Skeletal muscle tissue (tissue), 4 donors: Measurements from ENCODE around the gene SLC16A1. TPM values are rescaled to one million over a fixed set of nuclear protein-coding genes. Genes with fewer than 3 reads are reported as not detected.
"Not testable (repeated sequence)": the region's sequence is repeated elsewhere in the genome, so short reads cannot be mapped to it uniquely, and the experiment has no call there.

Source experiments
- H3K27ac ChIP-seq: one replicate; pipeline ENCODE4 v1.7.0; 2013; ENCODE audit warnings: mild to moderate bottlenecking, low read depth, low read length, inconsistent platforms
- H3K27me3 ChIP-seq, 3 donors: one replicate each; pipeline ENCODE4 v1.7.0; 2013; ENCODE audit warnings: low read length in 3 of 3; ENCODE audit not compliant: control insufficient read depth in 3 of 3, insufficient read depth in 3 of 3
- H3K36me3 ChIP-seq, 3 donors: one replicate each; pipeline ENCODE4 v1.7.0; 2013; ENCODE audit warnings: low read length in 3 of 3; ENCODE audit not compliant: control insufficient read depth in 3 of 3, insufficient read depth in 3 of 3
- H3K4me1 ChIP-seq, 3 donors: one replicate each; pipeline ENCODE4 v1.7.0; 2013; ENCODE audit warnings: low read length in 3 of 3, mild to moderate bottlenecking in 3 of 3; ENCODE audit not compliant: control insufficient read depth in 3 of 3, insufficient read depth in 3 of 3
- H3K4me3 ChIP-seq, 3 donors: one replicate each; pipeline ENCODE4 v1.7.0; 2013; ENCODE audit warnings: low read length in 3 of 3
- H3K9ac ChIP-seq, 3 donors: one replicate each; pipeline ENCODE4 v1.7.0; 2013; ENCODE audit warnings: low read length in 3 of 3, mild to moderate bottlenecking in 3 of 3, moderate library complexity in 2 of 3, low read depth in 1 of 3
- H3K9me3 ChIP-seq, 3 donors: one replicate each; pipeline ENCODE4 v1.7.0; 2013; ENCODE audit warnings: low read length in 3 of 3; ENCODE audit not compliant: control insufficient read depth in 3 of 3
- total RNA-seq: library from RNA; depleted of rRNA; stranded (reverse); fragments of >200 nt; gene quantifications from one replicate; pipeline ENCODE4 v1.2.3, GENCODE V29; 2014
- donor health status: Osteomylitis.

The SLC16A1 gene
- total RNA-seq, 1 donor from 2014 or later: 40.2 TPM

- Histone ChIP-seq H3K36me3 (no peaks in the 10 kb centered on the region), H3K27ac (peak overlapping the region; percentile 81), H3K9ac (no peak overlapping the region), H3K4me3 (no peak overlapping the region), H3K9me3 (no peaks in the 10 kb centered on the region), H3K4me1 (peaks cover 15 to 26% (median 18%) of the 10 kb centered on the region in 3 donors), H3K27me3 (no peaks in the 10 kb centered on the region)
Measured at GRCh38 chr1:112991402-112992120, 35.6 kb upstream of the SLC16A1 start.

DNA sequence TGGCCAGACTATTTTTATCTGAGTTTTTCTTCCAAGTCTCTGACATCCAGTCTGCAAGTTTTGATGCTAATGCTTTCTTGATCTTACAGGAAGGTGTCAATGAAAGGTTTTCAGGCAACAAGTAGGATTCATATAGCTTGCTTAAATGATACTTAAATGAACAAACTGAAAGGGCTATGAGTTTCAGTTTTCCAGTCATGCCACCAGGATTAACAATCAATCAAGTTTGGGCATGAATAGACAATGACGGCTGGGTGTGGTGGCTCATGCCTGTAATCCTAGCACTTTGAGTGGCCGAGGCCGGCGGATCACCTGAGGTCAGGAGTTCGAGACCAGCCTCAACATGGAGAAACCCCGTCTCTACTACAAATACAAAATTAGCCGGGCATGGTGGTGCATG is 34.3 kb upstream of the SLC16A1 start:
- Histone ChIP-seq H3K4me3 (no peak overlapping the region), H3K27me3 (no peaks in the 10 kb centered on the region), H3K9me3 (no peaks in the 10 kb centered on the region), H3K9ac (no peak overlapping the region), H3K36me3 (no peaks in the 10 kb centered on the region), H3K27ac (no peak overlapping the region), H3K4me1 (peaks cover 15 to 37% (median 26%) of the 10 kb centered on the region in 3 donors)

DNA sequence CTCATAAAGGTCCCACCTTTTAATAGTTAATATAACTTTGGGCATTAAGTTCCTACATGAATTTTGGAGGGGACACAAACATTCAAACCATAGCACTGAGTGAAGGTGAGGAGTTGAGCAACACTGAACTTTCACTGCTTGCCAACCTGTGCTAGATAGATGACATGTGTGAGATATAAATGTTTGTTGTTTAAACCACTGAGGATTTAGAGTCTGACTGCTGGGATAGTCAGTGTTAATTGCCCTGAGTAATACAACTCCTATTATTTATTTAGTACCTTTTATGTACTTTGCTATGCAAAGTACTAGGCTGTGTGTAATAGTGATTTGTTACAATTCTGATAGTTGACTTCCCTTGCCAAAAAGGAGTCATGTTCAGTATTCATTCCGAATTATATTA is 32.4 kb upstream of the SLC16A1 start:
- H3K9me3 ChIP-seq: no peaks in the 10 kb centered on the region
- H3K4me3 ChIP-seq: no peak overlapping the region
- H3K27ac ChIP-seq: peak overlapping the region; percentile 52
- H3K9ac ChIP-seq: no peak overlapping the region
- no peaks in the 10 kb centered on the region for H3K36me3 ChIP-seq
- peaks cover 15 to 40% (median 33%) of the 10 kb centered on the region in 3 donors for H3K4me1 ChIP-seq
- H3K27me3 ChIP-seq: no peaks in the 10 kb centered on the region

- Histone ChIP-seq H3K4me3 (no peak overlapping the region), H3K4me1 (peaks cover 16 to 47% (median 33%) of the 10 kb centered on the region in 3 donors)
Measured at GRCh38 chr1:112985123-112985522, 29.1 kb upstream of the SLC16A1 start.

DNA sequence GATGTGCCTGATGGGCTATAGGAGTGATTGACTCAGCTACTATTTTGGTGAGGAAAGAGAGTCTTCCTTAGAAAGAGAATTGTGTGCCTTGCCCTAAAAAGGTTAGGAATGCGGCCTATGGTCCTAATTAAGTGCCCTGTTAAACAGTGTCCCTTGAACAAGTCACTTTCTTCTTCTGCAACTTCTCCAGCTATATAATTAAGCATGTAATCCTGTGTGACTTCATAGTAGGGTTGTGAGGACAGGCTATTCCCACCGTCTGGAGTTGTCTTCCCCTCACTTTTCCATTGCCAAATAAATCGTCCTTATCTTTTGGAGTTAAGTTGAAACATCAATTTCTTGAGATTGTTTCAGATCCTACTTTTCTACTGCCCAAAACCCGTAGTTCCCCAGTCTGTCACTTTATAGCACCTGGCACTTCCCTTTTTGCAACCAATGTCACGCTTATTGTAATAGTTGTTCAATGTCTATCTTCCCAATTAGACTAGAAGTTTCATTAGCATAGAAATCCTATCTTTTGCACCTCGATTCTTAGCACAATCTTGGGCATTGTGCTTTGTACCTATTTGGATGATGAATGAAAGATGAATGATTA is 27.6 kb upstream of the SLC16A1 start:
- peaks cover 16 to 43% (median 32%) of the 10 kb centered on the region in 3 donors for H3K4me1 ChIP-seq
- H3K9me3 ChIP-seq: no peaks in the 10 kb centered on the region
- H3K4me3 ChIP-seq: no peak overlapping the region
- no peaks in the 10 kb centered on the region for H3K27me3 ChIP-seq
- no peaks in the 10 kb centered on the region for H3K36me3 ChIP-seq
- peak overlapping the region; percentile 82 for H3K27ac ChIP-seq
- peak overlapping the region in 1 of 3 donors; percentile 66 for H3K9ac ChIP-seq

More at GRCh38 chr1:112985123-112985522, 29.1 kb upstream of the SLC16A1 start:
- Histone ChIP-seq H3K27ac (peak overlapping the region; percentile 38), H3K36me3 (no peaks in the 10 kb centered on the region), H3K9me3 (no peaks in the 10 kb centered on the region), H3K9ac (no peak overlapping the region), H3K27me3 (no peaks in the 10 kb centered on the region)

DNA sequence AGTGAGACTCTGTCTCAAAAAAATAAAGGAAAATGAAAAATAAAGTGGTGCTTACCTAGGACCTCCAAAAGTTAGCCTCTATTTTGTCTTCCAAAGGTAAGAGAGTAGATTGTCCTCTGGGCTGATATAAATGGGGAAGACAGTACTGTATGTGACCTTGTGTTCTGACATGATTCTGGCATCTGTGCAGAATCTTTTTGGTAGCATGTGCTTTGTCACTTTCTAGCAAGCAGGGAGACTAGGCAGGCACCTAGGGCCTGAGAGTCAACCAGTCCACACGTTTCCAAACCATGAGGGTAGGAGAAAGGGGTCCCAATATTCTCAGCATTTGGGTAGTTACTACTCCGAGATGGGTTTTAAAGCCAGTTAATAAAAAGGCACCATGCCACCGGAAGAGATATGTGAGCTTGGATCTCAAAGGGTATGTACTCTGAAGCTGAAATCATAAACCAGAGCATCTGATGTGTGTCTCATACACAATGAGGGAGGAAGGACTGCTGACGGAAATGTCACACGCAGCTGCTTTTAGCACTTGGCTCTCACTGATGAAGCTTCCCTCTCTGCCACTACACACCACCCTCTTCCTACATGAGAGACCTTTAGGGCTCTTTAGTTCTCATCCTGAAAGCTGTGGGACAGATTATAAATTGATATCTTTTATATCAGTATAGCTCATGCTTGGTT is 27.0 kb upstream of the SLC16A1 start:
- Histone ChIP-seq H3K4me1 (peaks cover 16 to 39% (median 29%) of the 10 kb centered on the region in 3 donors), H3K4me3 (no peak overlapping the region), H3K27ac (peak overlapping the region; percentile 82), H3K9ac (peak overlapping the region in 1 of 3 donors; percentile 66), H3K36me3 (no peaks in the 10 kb centered on the region), H3K27me3 (no peaks in the 10 kb centered on the region), H3K9me3 (no peaks in the 10 kb centered on the region)

DNA sequence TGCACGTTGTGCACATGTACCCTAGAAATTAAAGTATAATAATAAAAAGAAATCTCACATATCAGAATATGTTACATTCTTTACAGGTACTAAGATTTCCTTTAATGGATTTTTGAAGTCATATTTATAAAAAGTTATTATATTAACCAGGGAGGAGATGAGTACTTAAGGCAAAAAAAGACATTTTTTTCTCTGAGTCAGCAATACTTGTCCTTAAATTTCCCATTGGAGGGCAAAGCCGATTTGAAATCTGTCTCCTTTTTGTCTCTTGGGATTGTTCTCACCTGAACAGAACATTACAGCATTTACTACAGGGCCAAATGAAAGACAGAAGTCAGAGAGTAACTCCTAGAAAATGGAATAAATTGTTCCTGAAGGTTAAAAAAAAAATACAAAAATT is 26.3 kb upstream of the SLC16A1 start:
- Histone ChIP-seq H3K27ac (peak overlapping the region; percentile 82), H3K9ac (peak overlapping the region in 1 of 3 donors; percentile 66), H3K4me1 (peaks cover 16 to 38% (median 28%) of the 10 kb centered on the region in 3 donors), H3K27me3 (no peaks in the 10 kb centered on the region), H3K36me3 (no peaks in the 10 kb centered on the region), H3K9me3 (no peaks in the 10 kb centered on the region), H3K4me3 (no peak overlapping the region)

DNA sequence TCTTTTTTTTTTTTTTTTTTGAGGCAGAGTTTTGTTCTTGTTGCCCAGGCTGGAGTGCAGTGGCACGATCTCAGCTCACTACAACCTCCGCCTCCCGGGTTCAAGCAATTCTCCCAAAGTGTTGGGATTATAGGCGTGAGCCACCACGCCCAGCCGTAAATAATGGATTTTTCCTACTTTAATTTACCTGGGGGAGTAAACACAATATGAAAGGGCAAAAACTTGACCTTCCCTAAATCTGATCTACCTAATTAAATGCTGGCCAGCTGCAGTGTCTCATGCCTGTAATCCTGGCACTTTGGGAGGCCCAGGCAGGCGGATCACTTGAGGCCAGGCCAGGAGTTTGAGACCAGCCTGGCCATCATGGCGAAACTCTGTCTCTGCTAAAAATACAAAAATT is 25.8 kb upstream of the SLC16A1 start:
- H3K27me3 ChIP-seq, H3K36me3 ChIP-seq, H3K4me3 ChIP-seq, H3K9me3 ChIP-seq, H3K9ac ChIP-seq: not testable (repeated sequence)
- Histone ChIP-seq H3K27ac (peak overlapping the region; percentile 38), H3K4me1 (peaks cover 16 to 38% (median 28%) of the 10 kb centered on the region in 3 donors)

GRCh38 chr1:112981426-112981825 is 25.4 kb upstream of the SLC16A1 start:
- no peak overlapping the region for H3K4me3 ChIP-seq
- peaks cover 16 to 36% (median 26%) of the 10 kb centered on the region in 3 donors for H3K4me1 ChIP-seq
- no peaks in the 10 kb centered on the region for H3K36me3 ChIP-seq
- H3K27ac ChIP-seq: peak overlapping the region; percentile 38
- H3K9me3 ChIP-seq: no peaks in the 10 kb centered on the region
- H3K27me3 ChIP-seq: no peaks in the 10 kb centered on the region
- H3K9ac ChIP-seq: no peak overlapping the region

DNA sequence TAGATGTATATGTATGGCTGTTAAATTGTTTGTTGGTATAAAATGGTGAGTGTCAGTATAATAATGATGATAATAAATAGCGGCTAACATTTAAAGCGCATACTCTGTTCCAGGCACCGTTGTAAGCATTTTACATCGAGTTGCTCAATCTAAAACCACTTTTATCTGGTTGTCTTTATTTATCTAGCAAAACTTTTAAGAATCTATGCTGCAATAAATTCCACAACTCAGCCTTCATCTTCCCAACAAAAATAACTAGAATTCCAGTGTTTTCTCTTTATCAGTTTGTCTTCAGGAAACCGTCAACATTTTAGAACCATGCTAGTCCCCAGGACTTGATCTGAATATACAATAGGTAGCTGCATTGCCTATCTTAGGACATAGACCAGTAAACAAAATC is 19.3 kb upstream of the SLC16A1 start:
- Histone ChIP-seq H3K36me3 (no peaks in the 10 kb centered on the region), H3K27ac (no peak overlapping the region), H3K4me1 (no peaks in the 10 kb centered on the region)

More for the DNA sequence above, 19.3 kb upstream of the SLC16A1 start:
- Histone ChIP-seq H3K9me3 (no peaks in the 10 kb centered on the region), H3K4me3 (no peak overlapping the region), H3K27me3 (no peaks in the 10 kb centered on the region), H3K9ac (no peak overlapping the region)
